GDM1 (cell line): ENCODE results near the gene ITPK1.

Source experiments
- DNase-seq: peaks from one replicate; lab custom pipeline; 2025; lab: John Stamatoyannopoulos, UW

The ITPK1 gene

DNA sequence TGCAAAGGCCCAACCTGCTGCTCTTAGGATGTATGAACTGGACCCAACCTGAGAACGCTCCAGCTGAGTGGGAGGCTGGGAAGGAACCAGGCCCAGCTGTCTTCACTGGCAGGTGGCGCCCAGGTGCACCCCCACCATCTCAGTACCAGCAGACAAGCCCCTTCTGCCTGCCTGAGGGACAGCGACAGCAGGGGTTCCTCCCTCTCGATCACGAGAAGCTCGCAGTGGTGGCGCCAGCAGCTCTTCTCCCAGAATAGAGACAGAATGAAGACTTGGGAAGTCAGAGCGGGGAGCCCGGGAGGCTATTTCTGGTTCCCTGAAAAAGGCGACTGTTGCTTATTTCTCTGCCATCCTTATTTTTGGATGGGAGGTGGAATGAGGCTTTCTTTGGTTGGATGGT, 146.3 kb downstream of the ITPK1 start:
- DNase-seq: no peak

DNA sequence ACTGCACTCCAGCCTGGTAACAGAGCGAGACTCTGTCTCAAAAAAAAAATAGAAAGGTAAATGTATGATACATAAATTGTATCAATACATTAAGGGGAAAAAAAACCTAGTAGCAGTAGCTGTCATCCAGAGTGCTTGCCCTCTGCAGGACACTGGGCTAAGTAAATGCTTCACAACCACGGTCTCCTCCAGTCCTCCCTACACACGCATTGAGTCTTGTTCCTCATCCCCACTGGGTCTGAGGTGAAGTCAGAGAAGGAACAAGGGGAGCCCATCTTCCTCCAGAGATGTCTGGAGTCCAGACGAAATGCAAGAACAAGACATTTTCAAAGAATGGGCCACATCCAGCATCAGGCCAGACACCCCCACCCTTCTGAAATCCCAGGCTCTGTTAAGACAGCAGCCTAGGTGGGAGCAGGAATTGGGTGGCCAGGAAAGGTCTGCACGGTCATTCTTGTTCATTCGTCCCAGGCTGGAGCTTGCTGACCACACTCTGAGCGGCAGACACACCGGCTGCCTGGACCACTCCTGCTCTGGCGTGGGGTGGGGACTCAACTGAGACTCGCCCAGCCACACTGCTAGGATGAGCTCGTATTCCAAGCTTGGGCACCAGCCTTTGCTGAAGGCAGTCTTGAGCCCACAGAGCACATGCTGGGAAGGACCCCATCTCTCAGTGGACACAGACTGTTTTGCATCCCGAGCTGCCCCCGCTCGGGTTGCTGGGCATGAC, 147.3 kb downstream of the ITPK1 start:
- no peak for DNase-seq

DNA sequence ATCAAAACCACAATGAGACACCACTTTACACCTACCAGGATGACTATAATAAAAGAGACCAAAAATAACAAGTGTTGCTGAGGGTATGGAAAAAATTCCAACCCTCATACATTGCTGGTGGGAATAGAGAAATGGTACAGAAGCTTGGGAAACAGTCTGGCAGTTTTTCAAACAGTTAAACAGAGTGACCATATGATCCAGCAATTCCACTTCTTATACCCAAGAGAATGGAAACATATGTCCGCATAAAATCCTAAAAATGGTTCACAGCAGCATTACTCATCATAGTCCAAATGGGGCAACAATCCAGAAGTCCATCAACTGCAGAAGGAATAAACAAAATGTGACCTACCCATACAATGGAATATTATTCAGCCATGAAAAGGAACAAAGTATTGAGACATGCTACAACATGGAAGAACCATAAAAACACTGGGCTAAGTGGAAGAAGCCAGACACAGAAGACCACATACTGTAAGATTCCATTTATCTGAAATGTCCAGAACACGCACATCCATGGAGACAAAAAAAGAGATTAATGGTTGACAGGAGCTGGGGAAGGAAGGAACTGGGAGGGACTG, 148.3 kb downstream of the ITPK1 start:
- DNase-seq: no peak

GRCh38 chr14:92965281-92965680, 150.4 kb downstream of the ITPK1 start:
- no peak for DNase-seq

- DNase-seq: no peak
Observed at GRCh38 chr14:92964124-92965109, 151.3 kb downstream of the ITPK1 start.

- DNase-seq: no peak
Observed at GRCh38 chr14:92963301-92964123, 152.2 kb downstream of the ITPK1 start.

DNA sequence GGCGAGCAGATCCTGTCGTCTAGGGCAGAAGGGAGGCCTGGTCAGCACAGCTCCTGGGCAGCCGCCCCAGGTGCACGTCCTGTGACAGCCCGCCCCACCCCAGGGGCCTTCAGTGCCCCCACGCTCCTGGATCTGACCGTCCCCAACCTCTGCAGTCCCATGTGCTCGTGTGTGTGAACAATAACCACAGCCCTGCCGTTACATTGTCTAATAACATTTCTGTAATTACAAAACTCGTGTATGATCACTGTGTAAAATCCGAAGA, 153.0 kb downstream of the ITPK1 start:
- no peak for DNase-seq

GRCh38 chr14:92962031-92962830, 153.5 kb downstream of the ITPK1 start:
- no peak for DNase-seq

DNA sequence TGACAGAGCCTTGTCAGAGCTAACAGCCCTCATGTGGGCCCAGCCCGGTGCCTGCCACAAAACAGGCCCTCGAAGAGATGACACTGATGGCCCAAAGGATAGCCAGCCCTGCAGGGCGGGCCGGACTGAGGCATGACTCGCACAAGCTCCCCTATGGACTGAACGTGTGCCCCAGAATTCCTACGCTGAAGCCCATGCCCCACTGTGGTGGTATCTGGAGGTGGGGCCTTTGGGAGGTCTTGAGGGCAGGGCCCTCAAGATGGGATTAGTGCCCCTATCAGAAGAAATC, 154.2 kb downstream of the ITPK1 start:
- no peak for DNase-seq

GRCh38 chr14:92960706-92961566, 154.8 kb downstream of the ITPK1 start:
- no peak for DNase-seq

GRCh38 chr14:92959761-92960680, 155.7 kb downstream of the ITPK1 start:
- no peak for DNase-seq

DNA sequence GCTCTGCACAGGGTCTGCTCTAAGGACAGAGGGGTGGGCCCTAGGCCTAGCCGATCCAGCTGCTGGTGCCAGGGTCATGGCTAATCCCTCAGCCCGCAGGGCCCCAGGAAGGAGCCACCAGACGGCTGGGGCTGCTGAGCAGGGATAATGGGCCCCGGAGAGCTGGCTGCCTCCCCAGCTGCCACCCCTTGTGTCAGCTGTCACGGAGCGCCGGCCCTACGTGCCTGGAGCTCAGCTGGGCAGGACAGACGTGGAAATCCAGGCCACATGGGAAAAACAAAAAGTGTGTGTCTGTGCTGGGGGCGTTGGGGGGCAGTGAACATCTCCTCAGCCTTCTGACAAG, 156.6 kb downstream of the ITPK1 start:
- no peak for DNase-seq

DNA sequence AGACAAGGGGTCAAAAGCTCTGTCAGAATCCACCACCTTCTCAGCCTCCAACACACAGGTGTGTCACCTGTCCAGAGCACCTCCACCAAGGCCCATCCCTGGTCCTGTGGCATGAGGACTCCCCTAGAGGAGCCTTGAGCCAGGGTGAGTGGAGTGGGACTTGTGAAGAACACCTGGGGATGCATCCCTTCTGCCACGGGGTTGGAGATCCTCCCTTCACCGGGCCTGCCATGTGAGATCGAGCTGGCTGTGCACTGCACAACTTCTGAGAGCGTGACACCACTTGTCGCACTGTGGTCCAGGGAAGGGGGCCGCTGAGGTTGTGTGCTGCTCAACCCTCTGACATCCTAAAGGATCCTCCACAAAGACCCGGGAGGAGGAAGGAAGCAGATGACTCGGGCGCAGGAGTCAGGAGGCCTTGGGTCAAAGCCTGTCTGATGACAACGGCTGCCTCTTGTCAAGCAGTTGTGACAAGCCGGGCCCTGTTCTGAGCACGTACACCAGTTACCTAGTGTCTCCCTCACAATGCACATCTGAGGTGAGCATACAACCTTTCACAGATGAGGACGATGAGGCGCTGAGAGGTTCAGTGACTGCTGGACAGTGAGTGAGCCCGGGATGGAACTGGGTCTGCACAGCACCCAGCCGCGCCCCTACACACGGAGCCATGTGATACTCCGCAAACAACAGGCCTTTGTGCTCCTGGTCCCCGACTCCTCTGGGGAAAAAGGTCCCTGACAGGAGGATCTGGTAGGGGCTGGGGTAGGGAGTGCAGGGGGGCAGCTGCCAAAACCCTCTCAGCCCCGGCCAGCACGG, 157.1 kb downstream of the ITPK1 start:
- no peak for DNase-seq

DNA sequence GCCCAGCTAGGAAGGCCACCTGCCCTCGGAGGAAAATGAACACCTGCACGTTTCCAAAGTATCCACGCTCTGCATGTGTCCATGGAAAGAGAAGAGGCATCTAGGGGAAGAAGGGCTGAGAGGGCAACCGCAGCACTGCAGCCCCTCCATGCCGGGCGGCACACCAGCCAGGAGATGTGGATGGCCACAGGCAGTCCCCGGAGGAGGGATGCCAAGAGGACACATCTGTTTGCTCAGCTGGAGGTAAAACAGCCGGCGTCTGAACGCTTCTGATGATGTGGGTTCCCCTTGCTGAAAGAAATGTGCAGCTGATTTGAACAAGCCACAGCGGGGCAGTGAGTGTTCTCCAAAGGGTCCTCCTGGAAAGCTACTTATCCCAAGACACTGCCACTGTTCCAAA, 158.8 kb downstream of the ITPK1 start:
- DNase-seq: no peak

DNA sequence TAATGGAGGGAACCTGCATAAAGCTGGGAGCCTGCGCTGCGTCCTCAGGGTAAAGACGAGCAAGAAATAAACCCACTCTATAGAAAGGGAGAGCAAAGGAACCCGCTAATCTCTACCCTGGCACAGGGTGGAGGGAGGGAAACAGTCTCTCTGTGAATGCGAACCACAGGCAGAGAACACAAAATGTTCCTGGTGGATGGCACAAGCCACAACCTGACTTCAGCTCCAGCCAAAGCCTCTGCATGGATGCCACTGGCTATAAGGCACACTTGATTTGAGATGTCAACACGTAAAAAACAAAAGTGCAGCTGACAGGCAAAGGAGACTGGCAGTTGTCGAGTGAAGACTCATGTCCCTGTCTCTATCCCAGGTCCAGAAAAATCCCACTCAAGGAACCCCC, 160.3 kb downstream of the ITPK1 start:
- no peak for DNase-seq

DNA sequence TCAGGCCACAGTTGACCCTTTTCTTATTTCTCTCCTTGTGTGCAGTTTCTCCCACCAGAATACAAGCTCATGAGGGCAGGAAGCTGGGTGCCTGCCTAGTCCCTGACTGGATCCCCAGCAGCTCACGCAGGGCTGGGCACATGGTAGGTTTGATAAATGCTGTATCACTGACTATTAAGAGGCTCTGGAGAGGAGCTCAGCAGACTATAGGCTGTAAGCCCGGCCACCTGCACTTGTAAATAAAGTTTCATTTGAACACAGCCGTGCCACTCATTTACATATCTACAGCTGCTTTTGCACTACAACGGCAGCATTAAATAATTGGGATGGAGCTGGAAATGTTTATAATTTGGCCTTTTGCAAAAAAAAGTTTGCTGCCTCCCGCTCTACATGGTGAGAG, 160.8 kb downstream of the ITPK1 start:
- no peak for DNase-seq

DNA sequence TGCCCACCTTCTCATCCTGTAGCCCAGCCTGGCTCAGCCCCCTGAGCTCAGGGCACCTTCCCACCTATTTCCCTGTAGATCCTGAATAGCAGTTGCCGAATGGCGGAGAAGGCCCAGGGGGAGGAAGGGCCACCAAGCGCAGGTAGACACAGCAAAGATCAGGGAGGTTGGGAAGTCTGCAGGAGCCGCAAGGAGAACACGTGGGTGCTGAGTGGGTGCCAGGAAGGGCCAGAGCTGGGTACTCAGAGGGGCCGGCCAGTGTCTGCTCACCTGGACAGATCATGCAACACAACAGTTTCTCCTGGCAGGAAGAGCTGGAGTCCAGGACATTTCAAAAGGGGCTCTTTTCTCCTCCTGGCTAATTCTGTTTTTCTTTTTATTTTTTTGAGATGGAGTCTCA, 162.2 kb downstream of the ITPK1 start:
- DNase-seq: no peak

GRCh38 chr14:92952481-92953298, 163.0 kb downstream of the ITPK1 start:
- DNase-seq: no peak
